ENCODE data around the gene TNKS1BP1.
"Not testable (repeated sequence)": the region's sequence is repeated elsewhere in the genome, so short reads cannot be mapped to it uniquely, and the experiment has no call there.

TNKS1BP1 gene

DNA sequence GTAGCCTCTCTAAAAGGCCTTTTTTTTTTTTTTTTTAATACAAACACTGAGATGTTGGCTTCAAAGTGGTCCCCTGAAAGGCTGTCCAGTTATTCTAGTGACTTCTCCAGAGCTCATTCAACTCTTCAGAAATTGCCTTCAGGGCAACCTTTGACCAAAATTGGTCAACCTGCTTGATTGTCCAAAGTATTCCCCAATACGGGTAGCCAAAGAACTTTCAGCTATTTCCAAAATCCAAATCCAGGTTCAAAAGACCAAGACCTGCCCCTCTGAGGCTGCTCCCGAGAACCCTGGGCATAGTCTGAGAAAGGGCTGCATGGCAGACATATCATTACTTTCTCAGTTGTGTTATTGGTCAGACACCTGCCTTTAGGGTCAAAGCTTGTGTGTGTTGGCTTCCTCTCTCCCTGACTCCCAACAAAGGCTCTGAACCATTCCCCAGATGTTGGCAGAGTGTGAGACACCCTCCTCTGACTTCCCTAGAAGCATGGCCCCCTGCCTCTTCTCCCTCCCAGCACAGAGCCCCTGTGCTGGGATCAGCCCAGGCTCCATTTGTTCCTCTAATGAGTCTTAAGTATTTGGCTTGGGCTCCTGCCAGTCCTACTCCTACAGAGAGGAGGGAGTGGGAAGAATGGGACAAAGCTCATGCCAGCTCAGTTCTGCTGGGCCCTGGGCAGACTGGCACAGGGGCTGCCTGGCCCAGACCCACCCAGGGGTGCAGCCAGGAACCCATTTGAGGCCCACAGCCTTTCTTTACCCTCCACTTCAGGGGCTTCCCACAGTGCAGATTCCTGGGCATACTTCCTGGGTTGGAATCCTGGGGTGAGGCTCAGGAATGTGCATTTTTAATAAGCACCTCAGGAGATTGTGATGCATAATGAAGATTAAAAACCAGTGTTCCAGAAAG lies 30.3 kb downstream of the TNKS1BP1 start:
- Histone ChIP-seq H3K4me1 (ENCODE audit: control insufficient read depth, low read depth, low read length) (peaks cover 8% of the 10 kb centered on the region), H3K27me3 (ENCODE audit: control insufficient read depth, insufficient read depth, low read length) (no peaks in the 10 kb centered on the region), H3K27ac (ENCODE audit: low read length) (no peak overlapping the region), H3K36me3 (ENCODE audit: control insufficient read depth, low read depth, low read length) (peaks cover 7% of the 10 kb centered on the region), H3K9ac (ENCODE audit: low read length) (no peak overlapping the region), H3K4me3 (ENCODE audit: low read length) (no peak overlapping the region), H3K9me3 (ENCODE audit: control insufficient read depth, low read depth, low read length) (no peaks in the 10 kb centered on the region)

DNA sequence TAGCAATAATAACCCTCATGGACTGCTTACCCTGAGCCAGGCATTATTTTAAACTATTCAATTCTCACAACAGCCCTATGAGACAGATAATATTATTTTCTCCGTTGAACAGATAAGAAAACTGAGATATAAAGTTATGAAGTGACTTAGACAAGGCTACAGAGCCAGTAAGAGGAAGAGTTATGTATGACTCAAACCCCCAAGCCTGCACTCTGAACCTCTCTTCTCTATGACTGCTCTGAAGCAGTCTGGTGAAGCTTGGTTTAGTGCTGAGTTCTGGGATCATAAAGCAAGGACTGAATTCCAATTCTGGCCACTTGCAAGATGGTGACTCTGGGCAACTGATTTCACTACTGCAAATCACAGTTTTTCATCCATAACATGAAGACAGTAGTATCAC lies 34.5 kb downstream of the TNKS1BP1 start:
- Histone ChIP-seq H3K27ac (ENCODE audit: low read length) (no peak overlapping the region), H3K4me1 (ENCODE audit: control insufficient read depth, low read depth, low read length) (peaks cover 18% of the 10 kb centered on the region), H3K9ac (ENCODE audit: low read length) (no peak overlapping the region), H3K36me3 (ENCODE audit: control insufficient read depth, low read depth, low read length) (no peaks in the 10 kb centered on the region), H3K27me3 (ENCODE audit: control insufficient read depth, insufficient read depth, low read length) (no peaks in the 10 kb centered on the region), H3K4me3 (ENCODE audit: low read length) (no peak overlapping the region), H3K9me3 (ENCODE audit: control insufficient read depth, low read depth, low read length) (no peaks in the 10 kb centered on the region)

- no peak overlapping the region for H3K27ac ChIP-seq (ENCODE audit: low read length)
- no peak overlapping the region for H3K9ac ChIP-seq (ENCODE audit: low read length)
- no peaks in the 10 kb centered on the region for H3K9me3 ChIP-seq (ENCODE audit: control insufficient read depth, low read depth, low read length)
- H3K4me3 ChIP-seq (ENCODE audit: low read length): no peak overlapping the region
- peaks cover 17% of the 10 kb centered on the region for H3K4me1 ChIP-seq (ENCODE audit: control insufficient read depth, low read depth, low read length)
- H3K36me3 ChIP-seq (ENCODE audit: control insufficient read depth, low read depth, low read length): no peaks in the 10 kb centered on the region
- H3K27me3 ChIP-seq (ENCODE audit: control insufficient read depth, insufficient read depth, low read length): no peaks in the 10 kb centered on the region
Measured at GRCh38 chr11:57288771-57289579, 35.8 kb downstream of the TNKS1BP1 start.

DNA sequence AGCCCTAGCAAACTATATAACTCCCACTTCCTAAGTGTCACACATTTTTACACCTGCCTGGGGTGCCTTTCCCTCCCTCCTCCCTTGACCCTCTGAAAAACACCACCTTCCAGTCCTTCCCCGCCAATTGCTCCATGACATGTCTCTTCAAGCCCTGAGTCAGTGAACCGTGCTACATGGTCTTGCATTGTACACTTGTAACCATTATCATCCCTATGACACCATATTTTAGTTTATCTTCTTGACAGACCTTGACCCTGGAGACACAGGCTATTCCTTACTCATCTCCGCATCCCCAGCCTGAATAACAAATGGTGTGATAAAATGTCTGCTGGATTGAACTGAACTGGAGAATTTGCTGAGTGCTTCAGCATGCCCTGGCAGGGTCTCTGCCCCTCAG lies 36.9 kb downstream of the TNKS1BP1 start:
- H3K4me1 ChIP-seq (ENCODE audit: control insufficient read depth, low read depth, low read length): peaks cover 25% of the 10 kb centered on the region
- no peak overlapping the region for H3K27ac ChIP-seq (ENCODE audit: low read length)
- no peaks in the 10 kb centered on the region for H3K36me3 ChIP-seq (ENCODE audit: control insufficient read depth, low read depth, low read length)
- H3K4me3 ChIP-seq (ENCODE audit: low read length): no peak overlapping the region
- no peak overlapping the region for H3K9ac ChIP-seq (ENCODE audit: low read length)
- H3K9me3 ChIP-seq (ENCODE audit: control insufficient read depth, low read depth, low read length): no peaks in the 10 kb centered on the region
- no peaks in the 10 kb centered on the region for H3K27me3 ChIP-seq (ENCODE audit: control insufficient read depth, insufficient read depth, low read length)

- Histone ChIP-seq H3K4me1 (ENCODE audit: control insufficient read depth, low read depth, low read length) (peaks cover 19% of the 10 kb centered on the region), H3K27me3 (ENCODE audit: control insufficient read depth, insufficient read depth, low read length) (no peaks in the 10 kb centered on the region), H3K9ac (ENCODE audit: low read length) (no peak overlapping the region), H3K36me3 (ENCODE audit: control insufficient read depth, low read depth, low read length) (no peaks in the 10 kb centered on the region), H3K9me3 (ENCODE audit: control insufficient read depth, low read depth, low read length) (no peaks in the 10 kb centered on the region), H3K27ac (ENCODE audit: low read length) (no peak overlapping the region), H3K4me3 (ENCODE audit: low read length) (no peak overlapping the region)
Measured at GRCh38 chr11:57283231-57283990, 41.3 kb downstream of the TNKS1BP1 start.

GRCh38 chr11:57281546-57281945 lies 43.2 kb downstream of the TNKS1BP1 start:
- H3K9ac ChIP-seq (ENCODE audit: low read length); H3K27ac ChIP-seq (ENCODE audit: low read length); H3K9me3 ChIP-seq (ENCODE audit: control insufficient read depth, low read depth, low read length): not testable (repeated sequence)

GRCh38 chr11:57279116-57279515 lies 45.6 kb downstream of the TNKS1BP1 start:
- no peaks in the 10 kb centered on the region for H3K9me3 ChIP-seq (ENCODE audit: control insufficient read depth, low read depth, low read length)
- H3K27me3 ChIP-seq (ENCODE audit: control insufficient read depth, insufficient read depth, low read length): peaks cover 12% of the 10 kb centered on the region
- H3K27ac ChIP-seq (ENCODE audit: low read length): no peak overlapping the region
- no peaks in the 10 kb centered on the region for H3K36me3 ChIP-seq (ENCODE audit: control insufficient read depth, low read depth, low read length)
- H3K4me3 ChIP-seq (ENCODE audit: low read length): no peak overlapping the region
- no peak overlapping the region for H3K9ac ChIP-seq (ENCODE audit: low read length)
- H3K4me1 ChIP-seq (ENCODE audit: control insufficient read depth, low read depth, low read length): peaks cover 25% of the 10 kb centered on the region

More at GRCh38 chr11:57281546-57281945, 43.2 kb downstream of the TNKS1BP1 start:
- H3K36me3 ChIP-seq (ENCODE audit: control insufficient read depth, low read depth, low read length); H3K4me3 ChIP-seq (ENCODE audit: low read length): not testable (repeated sequence)
- H3K27me3 ChIP-seq (ENCODE audit: control insufficient read depth, insufficient read depth, low read length): peaks cover 12% of the 10 kb centered on the region
- peaks cover 27% of the 10 kb centered on the region for H3K4me1 ChIP-seq (ENCODE audit: control insufficient read depth, low read depth, low read length)

DNA sequence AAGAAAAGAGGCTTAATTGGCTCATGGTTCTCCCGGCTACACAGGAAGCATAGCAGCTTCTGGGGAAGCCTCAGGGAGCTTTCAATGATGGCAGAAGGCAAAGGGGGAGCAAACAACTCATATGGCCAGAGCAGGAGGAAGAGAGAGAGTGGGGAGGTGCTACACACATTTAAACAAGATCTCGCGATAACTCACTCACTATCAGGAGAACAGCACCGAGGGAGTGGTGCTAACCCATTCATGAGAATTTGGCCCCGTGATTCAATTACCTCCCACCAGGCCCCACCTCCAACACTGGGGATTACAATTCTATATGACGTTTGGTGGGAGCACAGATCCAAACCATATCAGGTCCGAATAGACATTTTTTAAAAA lies 46.0 kb downstream of the TNKS1BP1 start:
- Histone ChIP-seq H3K9ac (ENCODE audit: low read length) (peak overlapping the region; percentile 7), H3K4me1 (ENCODE audit: control insufficient read depth, low read depth, low read length) (peaks cover 20% of the 10 kb centered on the region), H3K27me3 (ENCODE audit: control insufficient read depth, insufficient read depth, low read length) (peaks cover 12% of the 10 kb centered on the region), H3K9me3 (ENCODE audit: control insufficient read depth, low read depth, low read length) (no peaks in the 10 kb centered on the region), H3K4me3 (ENCODE audit: low read length) (no peak overlapping the region), H3K36me3 (ENCODE audit: control insufficient read depth, low read depth, low read length) (no peaks in the 10 kb centered on the region), H3K27ac (ENCODE audit: low read length) (no peak overlapping the region)

DNA sequence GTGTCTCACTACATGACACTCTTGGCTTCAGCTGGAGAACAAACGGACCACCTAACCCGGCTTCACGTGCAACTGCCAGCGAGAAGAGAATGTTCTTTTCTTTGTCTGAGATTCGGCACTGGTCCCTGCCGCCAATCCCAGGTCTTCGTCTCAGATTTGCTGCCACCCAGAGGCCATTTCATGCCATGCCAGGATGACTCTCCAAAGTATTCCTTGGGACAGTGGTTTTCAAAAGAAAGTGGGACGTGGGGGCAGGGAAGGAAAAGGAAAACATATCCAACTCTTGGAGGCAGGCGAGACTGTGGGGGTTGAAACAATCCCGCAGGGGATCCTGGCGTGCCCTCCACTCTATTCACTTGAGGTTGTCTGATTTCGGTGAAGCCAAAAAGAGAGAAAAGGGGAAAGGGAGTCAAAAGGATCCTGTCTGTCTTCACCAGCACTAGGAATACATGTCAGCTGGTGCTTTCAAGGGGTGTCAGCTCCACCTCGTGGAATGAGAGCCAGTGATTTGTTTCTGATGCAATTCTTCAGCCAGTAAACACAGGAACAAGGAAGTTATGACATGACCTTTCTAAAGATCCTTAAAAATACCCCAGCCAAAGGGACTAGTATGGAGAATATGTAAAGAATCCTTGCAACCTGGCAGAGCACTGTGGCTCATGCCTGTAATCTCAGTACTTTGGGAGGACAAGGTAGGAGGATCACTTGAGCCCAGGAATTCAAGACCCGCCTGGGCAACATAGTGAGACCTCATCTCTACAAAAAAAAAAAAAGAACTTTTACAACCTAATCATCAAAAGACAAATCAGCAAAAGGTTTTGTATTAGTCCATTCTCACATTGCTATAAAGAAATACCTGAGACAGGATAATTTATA lies 46.7 kb downstream of the TNKS1BP1 start:
- Histone ChIP-seq H3K9ac (ENCODE audit: low read length) (peak overlapping the region; percentile 7), H3K27ac (ENCODE audit: low read length) (no peak overlapping the region), H3K4me3 (ENCODE audit: low read length) (peak overlapping the region; percentile 2), H3K4me1 (ENCODE audit: control insufficient read depth, low read depth, low read length) (peaks cover 15% of the 10 kb centered on the region), H3K27me3 (ENCODE audit: control insufficient read depth, insufficient read depth, low read length) (peaks cover 12% of the 10 kb centered on the region), H3K9me3 (ENCODE audit: control insufficient read depth, low read depth, low read length) (no peaks in the 10 kb centered on the region), H3K36me3 (ENCODE audit: control insufficient read depth, low read depth, low read length) (no peaks in the 10 kb centered on the region)

DNA sequence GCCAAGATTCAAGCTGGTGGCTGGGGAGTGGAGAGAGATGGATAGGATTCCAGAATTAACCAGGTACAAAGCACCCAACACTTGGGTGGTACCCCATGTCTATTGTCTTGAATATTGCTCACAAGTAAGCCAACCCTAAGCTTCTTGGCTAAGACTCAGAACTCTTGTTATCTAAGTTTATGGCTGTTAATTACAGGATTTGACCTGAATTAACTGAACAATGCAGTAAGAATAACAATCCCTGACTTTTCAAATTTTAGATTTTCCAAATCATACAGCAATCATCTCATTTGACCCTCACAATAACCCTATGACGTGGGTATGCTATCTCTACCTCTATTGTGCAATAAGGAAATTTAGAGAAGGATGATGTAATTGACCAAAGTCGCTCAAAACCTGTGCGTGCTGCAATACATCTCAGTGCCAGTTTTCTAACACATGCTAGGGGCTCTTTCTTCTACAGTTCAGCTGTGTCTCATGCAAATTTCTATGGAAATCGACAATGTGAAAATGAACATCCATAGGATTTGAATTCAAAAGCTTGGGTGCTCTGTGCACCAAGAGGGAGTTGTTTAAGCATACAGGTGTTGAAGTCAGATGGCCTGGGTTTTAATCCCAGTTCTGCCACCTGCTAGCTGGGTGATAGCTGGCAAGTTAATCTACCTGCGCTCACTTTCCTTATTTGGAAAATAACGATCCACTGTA lies 47.6 kb downstream of the TNKS1BP1 start:
- Histone ChIP-seq H3K9ac (ENCODE audit: low read length) (no peak overlapping the region), H3K36me3 (ENCODE audit: control insufficient read depth, low read depth, low read length) (no peaks in the 10 kb centered on the region), H3K4me1 (ENCODE audit: control insufficient read depth, low read depth, low read length) (peaks cover 15% of the 10 kb centered on the region), H3K4me3 (ENCODE audit: low read length) (no peak overlapping the region), H3K27me3 (ENCODE audit: control insufficient read depth, insufficient read depth, low read length) (peaks cover 12% of the 10 kb centered on the region), H3K27ac (ENCODE audit: low read length) (no peak overlapping the region), H3K9me3 (ENCODE audit: control insufficient read depth, low read depth, low read length) (no peaks in the 10 kb centered on the region)
